Right lobe of liver (tissue), 4 donors: ENCODE data around the gene SPOCD1.

ENCODE experiments used
- POLR2A ChIP-seq: fragments of 450-650 bp; IDR thresholded peaks from one replicate; pipeline ENCODE4 v1.6.1; 2017; ENCODE audit warnings: antibody characterized with exemption, mild to moderate bottlenecking
- TF ChIP-seq, protein P1 (sequence below), 4 donors: fragments of 200-600 bp in 3 of 4; fragments of 450-650 bp in 1 of 4; IDR thresholded peaks; one replicate each; pipeline versions ENCODE4 v1.5.1 to v1.8.0; 2016 to 2022; ENCODE audit warnings: antibody characterized with exemption in 4 of 4, mild to moderate bottlenecking in 2 of 4
- donor health status: DM: no; HTN: no; CAD: no.
- donor health status: DM: no; HTN: no; CAD: no.
- donor health status: DM: no; HTN: yes; CAD: no.

DNA sequence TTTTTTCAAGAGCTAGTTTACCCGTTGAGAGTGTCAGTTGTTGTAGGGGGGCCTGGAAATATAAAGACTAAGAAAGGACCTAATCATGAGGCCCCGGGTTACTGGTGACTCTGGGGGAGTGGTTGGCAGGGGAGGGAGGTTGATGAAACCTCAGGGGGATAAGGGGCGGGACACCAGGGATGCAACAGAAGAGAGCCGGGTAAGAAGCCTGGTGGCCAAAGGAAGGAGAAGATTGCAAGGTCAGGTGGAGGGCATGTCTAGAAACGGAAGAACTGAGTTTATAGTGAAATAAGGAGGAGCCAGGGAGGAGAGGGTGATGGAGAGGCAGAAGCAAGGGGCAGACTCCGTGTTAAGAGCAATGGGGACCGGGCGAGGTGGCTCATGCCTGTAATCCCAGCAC, 12.5 kb upstream of the SPOCD1 start:
- TF ChIP-seq, protein P1, sequence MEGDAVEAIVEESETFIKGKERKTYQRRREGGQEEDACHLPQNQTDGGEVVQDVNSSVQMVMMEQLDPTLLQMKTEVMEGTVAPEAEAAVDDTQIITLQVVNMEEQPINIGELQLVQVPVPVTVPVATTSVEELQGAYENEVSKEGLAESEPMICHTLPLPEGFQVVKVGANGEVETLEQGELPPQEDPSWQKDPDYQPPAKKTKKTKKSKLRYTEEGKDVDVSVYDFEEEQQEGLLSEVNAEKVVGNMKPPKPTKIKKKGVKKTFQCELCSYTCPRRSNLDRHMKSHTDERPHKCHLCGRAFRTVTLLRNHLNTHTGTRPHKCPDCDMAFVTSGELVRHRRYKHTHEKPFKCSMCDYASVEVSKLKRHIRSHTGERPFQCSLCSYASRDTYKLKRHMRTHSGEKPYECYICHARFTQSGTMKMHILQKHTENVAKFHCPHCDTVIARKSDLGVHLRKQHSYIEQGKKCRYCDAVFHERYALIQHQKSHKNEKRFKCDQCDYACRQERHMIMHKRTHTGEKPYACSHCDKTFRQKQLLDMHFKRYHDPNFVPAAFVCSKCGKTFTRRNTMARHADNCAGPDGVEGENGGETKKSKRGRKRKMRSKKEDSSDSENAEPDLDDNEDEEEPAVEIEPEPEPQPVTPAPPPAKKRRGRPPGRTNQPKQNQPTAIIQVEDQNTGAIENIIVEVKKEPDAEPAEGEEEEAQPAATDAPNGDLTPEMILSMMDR (IDR thresholded peaks at IDR 0.05): no peak
- no peak for TF ChIP-seq POLR2A
